NB4 (cell line): ENCODE measurements around the gene WDR62.

ENCODE experiments used
- DNase-seq: peaks from one replicate; pipeline ENCODE4 v3.0.0; 2010; ENCODE audit warnings: low read depth
- H3K4me3 ChIP-seq: one replicate; pipeline ENCODE4 v1.5.1; 2011; ENCODE audit warnings: mild to moderate bottlenecking, low read depth, low read length, moderate library complexity
- MAX ChIP-seq: IDR thresholded peaks from 2 replicates; pipeline ENCODE4 v1.6.1; 2011; ENCODE audit warnings: low read depth, low read length
- MYC ChIP-seq: IDR thresholded peaks from 2 replicates; pipeline ENCODE4 v1.6.1; 2011; ENCODE audit warnings: low read depth, low read length
- POLR2A ChIP-seq: IDR thresholded peaks from 2 replicates; pipeline ENCODE4 v1.6.1; 2011; ENCODE audit warnings: mild to moderate bottlenecking; ENCODE audit not compliant: insufficient read length; ENCODE audit errors: extremely low read depth
- TF ChIP-seq, protein P1 (sequence below): IDR thresholded peaks from one replicate; pipeline ENCODE4 v1.5.1; 2012; ENCODE audit warnings: low read depth, low read length

WDR62 gene

GRCh38 chr19:36103842-36104552 lies 49.3 kb downstream of the WDR62 start:
- no peak overlapping the region for H3K4me3 ChIP-seq
- no peak for DNase-seq
- TF ChIP-seq, protein P1, sequence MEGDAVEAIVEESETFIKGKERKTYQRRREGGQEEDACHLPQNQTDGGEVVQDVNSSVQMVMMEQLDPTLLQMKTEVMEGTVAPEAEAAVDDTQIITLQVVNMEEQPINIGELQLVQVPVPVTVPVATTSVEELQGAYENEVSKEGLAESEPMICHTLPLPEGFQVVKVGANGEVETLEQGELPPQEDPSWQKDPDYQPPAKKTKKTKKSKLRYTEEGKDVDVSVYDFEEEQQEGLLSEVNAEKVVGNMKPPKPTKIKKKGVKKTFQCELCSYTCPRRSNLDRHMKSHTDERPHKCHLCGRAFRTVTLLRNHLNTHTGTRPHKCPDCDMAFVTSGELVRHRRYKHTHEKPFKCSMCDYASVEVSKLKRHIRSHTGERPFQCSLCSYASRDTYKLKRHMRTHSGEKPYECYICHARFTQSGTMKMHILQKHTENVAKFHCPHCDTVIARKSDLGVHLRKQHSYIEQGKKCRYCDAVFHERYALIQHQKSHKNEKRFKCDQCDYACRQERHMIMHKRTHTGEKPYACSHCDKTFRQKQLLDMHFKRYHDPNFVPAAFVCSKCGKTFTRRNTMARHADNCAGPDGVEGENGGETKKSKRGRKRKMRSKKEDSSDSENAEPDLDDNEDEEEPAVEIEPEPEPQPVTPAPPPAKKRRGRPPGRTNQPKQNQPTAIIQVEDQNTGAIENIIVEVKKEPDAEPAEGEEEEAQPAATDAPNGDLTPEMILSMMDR, result no peak
- TF ChIP-seq MAX, result no peak
- no peak for TF ChIP-seq POLR2A
- no peak for TF ChIP-seq MYC

- DNase-seq, result no peak
- TF ChIP-seq MYC (no peak), POLR2A (no peak), MAX (no peak)
- TF ChIP-seq, protein P1, result no peak
- H3K4me3 ChIP-seq, result no peak overlapping the region
These were observed 51.7 kb downstream of the WDR62 start for GRCh38 chr19:36106441-36106840.

- DNase-seq, result no peak
- TF ChIP-seq, protein P1, result no peak
- TF ChIP-seq MYC, result no peak
- TF ChIP-seq MAX, result no peak
- no peak for TF ChIP-seq POLR2A
- no peak overlapping the region for H3K4me3 ChIP-seq
These were observed 52.3 kb downstream of the WDR62 start for GRCh38 chr19:36106991-36107390.

DNA sequence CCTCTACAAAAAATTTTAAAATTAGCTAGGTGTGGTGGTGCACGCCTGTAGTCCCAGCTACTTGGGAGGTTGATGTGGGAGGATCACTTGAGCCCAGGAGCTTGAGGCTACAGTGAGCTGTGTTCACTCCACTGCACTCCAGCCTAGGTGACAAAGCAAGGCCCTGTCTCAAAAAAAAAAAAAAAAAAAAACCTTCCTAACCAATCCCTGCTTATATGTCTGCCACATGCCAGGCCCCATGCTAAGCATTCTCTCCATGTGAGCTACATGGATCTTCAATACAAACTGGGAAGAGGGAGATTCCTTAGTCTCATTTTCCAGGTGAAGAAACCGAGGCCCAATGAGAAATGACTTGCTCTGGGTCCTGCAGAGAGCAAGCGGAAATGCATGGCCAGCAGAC lies 54.0 kb downstream of the WDR62 start:
- no peak for TF ChIP-seq MYC
- no peak for TF ChIP-seq POLR2A
- no peak for DNase-seq
- H3K4me3 ChIP-seq, result no peak overlapping the region

DNA sequence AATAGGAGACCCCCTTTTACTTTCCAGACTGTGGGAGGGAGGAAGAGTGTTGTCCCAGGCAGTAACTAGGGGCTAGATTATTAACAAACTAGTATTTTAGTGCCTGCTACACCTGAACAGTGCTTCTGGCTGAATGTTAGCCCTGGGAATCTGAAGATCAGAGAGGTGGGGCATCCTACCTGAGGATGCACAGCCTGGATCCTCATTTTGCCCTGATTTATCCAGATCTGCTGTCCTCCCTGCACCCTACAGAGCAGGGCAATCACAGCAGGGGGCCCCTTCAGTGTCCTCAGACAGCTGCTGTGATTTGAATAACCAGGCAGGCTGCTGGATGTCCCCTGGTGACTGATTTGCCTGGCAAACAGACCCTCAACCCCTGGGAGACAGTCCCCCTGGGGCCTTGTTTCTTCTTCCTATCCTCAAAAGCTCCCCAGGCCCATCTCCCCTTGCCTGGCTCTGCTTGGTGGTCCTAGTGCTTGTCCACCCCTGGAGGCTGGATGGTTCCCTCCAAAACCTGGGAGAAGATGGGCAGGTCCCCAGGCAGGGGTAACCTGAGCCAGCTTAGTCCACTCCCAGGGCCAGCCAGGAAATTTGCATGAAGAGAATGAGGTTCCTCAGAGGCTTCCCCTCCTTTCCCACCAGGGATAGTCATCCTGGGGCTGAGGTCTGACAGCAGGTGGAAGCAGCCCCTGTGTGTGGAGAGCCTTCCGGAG lies 55.9 kb downstream of the WDR62 start, which contains the start of gene OVOL3:
TSS of gene OVOL3 (plus strand) at position 657 of the 713 bp plus-strand sequence. CDS start 60 bp downstream, outside the sequence.
- DNase-seq, result no peak
- TF ChIP-seq MYC (no peak), POLR2A (no peak)
- TF ChIP-seq, protein P1, result no peak
- H3K4me3 ChIP-seq, result no peak within 1 kb of the TSS

DNA sequence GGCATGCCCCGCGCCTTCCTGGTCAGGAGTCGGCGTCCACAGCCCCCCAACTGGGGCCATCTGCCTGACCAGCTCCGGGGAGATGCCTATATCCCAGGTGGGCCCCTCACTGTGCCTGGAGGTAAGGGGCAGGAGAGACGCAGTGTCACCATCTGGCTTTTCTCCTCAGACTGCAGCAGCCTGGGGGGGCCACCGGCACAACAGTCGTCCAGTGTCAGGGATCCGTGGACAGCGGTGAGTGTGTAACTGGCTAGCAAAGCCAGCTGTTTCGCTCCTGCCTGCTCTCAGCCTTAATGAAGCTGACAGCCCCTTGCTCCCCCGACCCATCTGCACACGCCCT lies 56.5 kb downstream of the WDR62 start:
- no peak overlapping the region for H3K4me3 ChIP-seq
- TF ChIP-seq POLR2A (no peak), MYC (no peak), MAX (no peak)
- TF ChIP-seq, protein P1, result no peak
- DNase-seq, result no peak
